ENCODE data around the gene TNFAIP8L1.

The TNFAIP8L1 gene

DNA sequence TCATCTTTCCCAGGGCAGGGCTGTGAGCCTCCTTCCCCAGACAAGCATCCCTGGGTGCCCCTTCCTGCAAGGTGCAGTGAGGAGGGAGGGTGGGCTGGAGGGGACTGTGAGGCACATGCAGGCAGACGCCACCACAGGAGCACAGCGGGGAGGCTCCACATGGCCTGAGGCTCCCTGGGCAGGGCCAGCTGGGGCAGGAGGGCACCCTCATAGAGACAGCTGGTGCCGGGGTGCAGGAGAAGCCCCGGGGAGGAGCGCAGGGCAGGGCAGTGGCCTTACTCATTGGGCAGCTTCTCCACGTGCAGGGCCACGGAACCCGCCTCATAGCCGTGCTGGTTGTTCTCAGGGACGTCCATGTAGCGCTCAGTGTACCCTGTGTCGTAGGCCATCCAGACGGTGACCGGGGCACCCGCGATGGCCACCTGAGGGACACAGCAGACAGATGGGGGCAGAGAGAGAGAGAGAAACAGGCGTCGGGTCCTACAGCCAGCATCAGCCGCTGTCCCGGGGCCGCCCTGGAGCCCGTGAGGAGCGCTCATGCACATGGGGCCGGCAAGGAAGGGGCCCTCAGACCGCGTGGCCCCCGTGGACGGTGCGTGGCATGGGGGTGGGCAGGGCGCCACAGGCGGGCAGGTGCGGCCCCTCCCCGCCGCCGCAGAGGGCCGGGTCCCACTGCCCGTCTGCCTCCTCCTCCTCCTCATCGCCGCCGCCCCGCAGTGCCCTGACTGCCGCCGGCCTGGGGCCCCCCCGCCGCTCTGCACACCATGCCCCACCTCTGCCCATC lies 43.3 kb downstream of the TNFAIP8L1 start:
- no peak for DNase-seq

DNA sequence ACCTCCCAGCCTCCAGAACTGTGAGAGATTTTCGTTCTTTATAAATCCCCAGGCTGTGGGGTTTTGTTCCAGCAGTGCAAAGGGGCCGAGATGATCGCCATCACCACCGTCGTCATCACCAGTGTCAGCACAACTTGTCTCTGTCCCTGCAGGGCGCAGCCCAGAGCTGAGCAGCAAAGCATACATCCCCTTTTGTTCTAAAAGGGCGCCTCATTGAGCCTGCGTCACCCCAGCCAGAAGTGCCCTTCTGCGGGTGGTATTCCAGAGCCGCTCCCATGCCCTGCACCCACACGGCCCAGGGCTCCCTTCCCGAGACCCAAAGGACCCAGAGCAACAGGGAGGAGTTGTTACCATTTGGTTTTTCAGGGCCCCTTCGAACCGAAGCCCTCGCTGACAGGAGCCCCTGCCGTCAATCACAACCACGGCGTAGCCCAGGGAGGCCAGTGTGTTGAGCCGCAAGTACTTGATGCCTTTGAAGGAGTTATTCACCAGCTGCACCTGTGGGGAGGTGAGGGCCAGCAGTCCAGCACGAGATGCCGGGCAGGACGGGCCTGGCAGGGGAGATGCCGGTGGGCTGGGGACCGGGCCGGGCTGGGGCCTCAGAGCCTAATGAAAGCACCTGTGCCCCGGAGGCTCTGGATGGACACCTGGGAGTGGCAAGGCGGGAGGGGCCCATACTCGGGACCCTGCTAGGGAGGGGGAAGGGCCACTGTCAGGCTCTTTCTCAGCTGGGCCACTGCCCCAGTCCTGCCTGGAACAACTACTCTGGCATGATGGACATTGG lies 45.2 kb downstream of the TNFAIP8L1 start:
- no peak for DNase-seq

DNA sequence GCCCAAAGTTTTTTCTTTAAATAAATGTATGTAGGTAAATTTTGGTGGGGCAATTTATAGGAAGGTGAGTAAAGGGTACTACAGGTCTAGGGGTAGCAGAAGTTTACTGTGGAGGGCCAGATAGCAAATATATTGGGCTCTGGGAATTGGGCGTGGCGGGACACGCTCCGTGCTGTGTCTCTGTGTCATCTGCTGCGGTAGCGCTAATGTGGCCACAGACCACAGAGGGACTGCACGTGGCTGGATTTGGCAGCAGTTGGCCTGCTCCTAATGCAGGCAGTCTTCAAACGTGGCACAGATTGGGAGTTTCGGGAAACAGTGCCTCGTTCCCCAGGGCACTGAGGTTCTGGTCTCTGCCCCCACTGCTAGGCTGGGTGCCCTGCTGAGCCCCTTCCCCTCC lies 47.4 kb downstream of the TNFAIP8L1 start:
- no peak for DNase-seq

DNA sequence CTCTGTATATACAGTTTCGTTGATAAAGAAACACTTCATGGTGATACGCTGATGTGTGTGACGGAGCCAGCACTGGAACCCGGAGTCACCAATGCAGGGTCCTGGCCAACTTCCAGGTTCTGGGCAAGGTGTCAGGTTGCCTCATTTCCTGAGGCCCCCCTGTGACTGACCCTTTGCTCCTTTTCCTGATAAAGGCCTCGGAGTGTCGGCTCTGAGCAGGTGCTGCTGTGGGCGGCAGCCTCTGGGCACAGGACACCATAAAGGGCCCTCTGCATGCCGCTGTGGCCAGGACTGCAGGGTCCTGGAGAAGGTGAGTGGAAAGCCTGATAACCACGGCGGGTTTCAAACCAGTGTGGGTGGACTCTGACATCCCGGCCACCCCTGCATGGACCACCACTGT lies 48.1 kb downstream of the TNFAIP8L1 start:
- no peak for DNase-seq

DNA sequence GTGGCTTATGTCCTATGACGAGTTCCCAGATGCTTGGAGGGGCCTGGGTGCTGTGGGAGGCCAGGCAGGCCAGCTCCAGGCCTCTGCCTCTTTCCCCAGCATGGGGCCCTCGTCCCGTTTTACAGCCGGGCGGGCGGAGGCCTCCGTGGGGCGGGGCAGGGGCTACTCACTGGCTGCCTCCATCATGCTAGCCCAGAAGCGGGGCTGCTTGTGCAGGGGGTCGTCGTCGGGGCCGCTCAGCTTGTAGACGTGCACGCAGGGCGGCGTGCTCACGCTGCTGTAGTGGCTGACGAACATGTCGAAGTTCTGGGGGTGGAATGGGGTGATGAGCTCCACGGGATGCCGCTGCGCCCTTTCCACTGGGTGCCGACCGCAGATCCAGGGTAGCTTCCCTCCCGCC lies 49.3 kb downstream of the TNFAIP8L1 start:
- DNase-seq: no peak

DNA sequence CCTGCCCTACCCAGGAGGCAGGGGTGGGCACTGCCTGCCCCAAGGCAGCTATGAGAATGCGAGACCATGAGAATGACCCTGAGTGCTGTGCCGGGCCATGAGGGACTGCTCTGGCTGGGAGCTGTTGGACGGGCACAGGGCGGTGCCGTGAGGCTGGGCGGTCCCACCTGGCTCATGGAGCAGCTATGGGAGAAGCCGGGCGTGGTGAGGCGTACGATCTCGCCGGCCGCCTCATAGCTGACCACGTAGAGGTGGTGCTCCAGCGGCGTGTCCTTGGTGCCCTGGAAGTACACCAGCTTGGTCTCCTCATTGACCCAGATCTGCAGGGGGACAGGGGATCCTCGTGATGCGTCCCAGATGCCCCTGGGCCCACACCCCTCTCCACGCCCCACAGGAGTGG lies 50.1 kb downstream of the TNFAIP8L1 start:
- DNase-seq: no peak

DNA sequence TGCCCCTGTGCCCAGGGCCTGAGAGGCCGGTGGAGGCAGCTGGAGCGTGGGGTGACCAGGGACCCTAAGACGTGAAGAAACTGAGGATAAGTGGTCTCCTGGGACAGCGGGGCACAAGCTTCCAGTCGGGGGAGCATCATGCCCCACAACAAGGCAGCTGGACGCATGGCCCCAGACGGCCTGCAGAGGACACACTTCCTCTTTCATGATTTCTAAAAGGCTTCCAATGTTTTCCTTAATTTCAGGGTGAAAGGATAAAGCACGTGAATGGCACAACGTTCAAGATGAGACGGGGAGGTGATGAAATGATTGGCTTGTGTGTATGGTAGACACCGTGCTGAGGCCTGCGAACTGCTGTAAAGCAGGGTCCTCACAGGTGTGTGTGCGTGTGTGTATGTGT lies 51.0 kb downstream of the TNFAIP8L1 start:
- DNase-seq: no peak

DNA sequence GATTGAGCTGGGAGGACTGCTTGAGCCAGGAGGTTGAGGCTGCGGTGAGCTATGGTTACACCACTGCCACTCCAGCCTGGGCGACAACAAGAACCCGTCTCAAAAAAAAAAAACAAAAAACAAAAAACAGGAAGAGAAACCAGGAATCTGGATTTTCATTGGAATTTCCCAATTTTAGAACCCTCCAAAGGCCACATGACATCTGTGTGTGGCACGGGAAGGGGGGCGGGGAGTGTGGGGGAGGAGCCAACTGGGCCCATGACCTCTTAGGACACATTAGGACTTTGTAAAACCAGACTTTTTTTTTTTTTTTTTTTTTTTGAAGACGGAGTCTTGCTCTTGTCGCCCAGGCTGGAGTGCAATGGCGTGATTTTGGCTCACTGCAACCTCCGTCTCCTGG lies 52.1 kb downstream of the TNFAIP8L1 start:
- no peak for DNase-seq

DNA sequence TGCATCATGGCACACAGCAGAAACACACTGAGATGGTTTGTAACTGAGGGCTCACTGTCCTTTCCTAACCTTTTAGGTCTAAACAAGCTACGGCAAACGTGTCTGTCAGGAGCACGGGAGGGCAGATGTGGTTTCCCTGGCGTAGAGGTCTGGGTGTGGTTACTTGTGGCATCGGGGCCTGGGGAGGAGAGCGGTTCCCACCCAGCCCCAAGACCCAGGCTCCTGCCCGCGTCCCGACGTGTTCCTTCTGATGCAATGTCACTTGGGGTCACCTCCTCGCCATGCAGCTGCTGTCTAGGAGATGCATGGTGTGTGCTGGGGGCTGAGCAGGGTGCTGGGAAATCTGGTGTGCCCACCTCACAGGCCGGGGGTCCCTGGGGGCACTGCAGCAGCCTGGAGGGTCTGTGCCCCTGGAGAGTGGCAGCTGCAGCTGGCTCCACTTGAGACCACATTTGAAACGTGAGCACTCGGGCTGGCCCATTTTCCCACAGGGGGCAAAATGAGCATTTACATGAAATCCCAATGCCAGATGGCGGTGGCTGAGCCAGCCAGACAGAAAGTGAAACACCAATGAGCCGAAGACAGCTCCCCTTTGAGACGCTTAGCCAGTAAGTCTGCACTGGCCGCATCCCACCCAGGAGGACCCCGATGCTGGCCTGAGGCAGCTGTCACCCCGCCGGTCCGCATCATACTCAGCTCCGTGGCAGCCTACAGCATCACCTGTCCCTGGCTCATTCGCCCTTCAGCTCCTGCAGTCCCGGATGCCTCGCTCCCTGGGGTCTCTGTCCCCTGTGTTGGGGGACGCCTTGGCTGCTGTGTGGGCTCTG lies 53.1 kb downstream of the TNFAIP8L1 start:
- no peak for DNase-seq

DNA sequence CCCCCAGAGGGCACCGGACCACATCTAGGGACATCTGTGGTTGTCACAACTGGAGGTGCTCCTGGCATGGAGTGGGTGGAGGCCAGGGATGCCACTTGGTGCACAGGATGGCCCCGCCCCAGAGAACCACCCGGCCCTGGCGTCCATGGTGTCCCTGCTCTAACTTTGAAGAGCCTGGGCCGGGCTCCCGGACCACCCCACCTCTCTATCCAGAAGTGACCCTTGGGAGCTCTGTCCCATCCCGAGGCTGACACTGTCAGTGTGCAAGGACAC lies 53.7 kb downstream of the TNFAIP8L1 start:
- no peak for DNase-seq

DNA sequence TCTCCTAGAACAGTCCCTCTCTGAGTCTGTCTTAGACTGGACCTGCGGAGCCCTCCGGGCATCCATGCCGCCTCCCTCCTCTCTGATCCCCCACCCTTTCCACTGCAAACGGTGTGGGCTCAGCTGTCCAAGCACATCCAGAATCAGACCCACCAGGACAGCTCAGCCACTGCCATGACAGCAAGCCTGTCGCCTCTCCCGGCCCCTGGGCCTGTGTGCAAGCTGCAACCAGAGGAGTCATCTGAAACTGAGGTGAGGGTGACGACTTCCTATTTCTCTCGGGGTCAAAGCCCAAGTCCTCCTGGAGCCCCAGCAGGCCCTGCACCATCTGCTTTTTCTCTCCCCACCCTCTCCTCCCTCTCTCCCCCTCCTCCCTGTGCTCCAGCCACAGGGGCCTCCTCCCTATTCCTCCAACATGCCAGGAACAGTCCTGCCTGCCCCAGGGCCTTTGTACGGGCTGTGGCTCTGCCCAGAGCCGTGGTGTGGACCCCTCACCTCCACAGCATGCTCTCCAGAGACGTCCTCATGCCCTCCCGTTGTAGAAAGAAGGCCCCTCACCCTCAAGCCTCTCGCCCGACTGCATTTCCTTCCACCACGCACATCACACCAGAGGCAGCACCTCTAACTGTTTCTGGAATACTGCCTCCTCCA lies 54.3 kb downstream of the TNFAIP8L1 start:
- DNase-seq: no peak

DNA sequence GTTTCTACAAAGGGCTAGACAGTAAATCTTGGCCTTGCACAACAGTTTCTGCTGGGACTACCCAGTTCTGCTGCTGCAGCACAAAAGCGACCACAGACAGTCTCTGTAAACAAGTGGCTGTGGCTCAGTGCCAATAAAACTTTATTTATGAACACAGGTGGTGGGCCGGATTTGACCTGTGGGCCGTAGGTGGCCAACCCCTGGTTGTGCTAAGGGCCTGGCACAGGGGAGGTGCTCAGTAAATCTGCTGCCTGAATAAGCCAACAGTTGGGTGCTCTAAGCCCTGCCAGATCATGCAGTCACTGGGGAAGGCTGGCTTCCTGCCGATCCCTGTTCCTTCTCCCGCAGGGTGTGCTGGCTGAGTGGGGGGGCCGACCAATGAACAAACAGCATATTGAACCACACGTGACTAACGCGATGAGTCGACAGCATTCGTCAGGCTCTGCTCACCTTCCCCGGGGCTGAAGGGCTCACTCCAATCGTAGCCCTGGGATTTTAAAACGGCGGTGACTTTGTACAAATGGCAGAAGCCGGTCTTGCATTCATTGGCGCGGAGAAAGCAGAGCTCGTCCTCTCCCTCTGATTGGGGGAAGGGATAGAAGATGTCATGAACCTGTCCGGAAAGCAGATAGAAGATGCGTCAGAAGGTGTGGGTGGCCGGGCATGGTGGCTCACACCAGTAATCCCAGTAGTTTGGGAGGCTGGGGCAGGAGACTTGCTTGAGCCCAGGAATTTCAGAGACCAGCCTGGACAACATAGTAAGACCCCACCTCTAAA lies 55.1 kb downstream of the TNFAIP8L1 start:
- peak; percentile 87 for DNase-seq

DNA sequence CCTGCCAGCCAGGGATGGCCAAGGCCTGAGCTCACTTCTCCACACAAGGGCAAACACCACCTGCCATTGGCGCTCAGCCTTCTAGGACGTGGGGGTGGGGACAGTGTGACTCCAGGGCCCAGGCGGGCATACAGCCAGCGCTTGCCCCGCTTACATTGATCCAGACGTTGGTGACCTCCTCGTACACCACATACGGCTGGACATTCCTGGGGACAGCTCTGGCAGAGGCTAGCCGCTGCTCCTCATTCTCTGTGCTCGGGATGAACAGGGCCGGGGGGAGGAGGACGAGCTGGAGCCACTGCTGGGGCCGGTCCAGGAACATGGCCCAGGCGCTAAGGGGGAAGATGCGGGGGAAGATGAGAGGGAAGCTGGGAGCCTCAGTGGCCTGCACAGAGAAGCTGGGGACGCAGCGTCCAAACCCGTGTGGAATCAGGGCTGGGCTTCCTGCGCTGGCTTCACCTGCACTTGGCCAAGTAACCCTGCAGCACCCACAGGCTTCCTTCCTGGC lies 56.0 kb downstream of the TNFAIP8L1 start:
- DNase-seq: no peak

DNA sequence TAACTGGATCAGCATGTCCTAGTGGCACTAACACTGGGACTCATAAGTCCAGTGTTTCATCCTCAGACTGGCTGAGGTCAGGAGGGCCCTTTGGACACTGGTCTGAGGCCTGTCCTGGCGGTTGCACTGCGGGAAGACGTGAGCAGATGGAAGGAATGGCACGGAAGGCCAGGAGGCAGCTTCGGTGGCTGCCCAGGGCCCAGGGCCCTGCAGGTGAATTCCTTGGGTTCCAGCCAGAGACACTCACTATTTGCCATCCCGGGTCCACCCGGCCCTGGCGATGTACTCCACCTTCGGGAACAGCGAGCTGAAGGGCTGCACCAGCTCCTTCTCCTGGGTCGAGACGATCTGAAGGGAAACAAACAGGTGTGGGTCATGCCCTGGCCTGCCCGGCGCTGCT lies 58.0 kb downstream of the TNFAIP8L1 start:
- no peak for DNase-seq

DNA sequence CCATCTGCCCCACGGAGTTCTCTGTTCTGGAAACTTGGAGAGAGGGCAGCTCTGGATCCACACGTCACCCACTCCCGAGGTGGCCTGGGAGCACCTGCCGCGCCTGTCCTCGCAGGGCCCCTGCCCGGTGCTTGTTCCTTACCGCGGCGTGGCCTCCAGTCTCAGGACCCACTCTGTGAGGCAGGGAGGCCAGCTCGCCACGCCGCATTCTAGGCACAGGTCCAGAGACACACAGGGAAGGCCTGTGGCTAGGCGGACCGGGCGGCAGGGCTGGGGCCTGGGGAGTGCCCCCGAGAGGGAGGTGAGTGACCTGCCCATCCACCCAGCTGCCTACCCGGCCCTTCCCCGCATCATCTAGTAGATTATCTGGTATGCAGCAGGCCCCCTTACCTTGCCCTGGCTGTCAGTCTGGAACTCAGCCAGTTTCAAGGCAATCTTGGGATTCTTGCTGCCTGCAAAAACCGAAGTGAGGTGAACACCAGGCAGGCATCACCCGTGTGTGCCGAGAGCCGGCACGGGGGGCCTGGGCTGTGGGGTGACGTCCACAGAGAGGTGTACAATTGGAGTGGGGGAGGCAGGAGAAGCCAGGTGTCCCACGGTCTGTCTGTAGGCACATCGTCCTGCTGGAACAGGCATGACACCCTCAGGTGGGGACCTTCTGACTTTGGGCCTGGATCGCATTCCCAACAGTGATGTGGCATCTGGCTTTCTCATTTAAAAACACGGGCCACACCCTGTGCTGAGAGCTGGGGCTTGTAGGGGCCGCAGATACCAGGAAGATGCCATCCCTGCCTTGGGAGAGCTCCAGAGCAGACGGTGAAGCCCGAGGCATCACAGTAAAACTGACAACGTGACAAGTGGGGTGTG lies 60.7 kb downstream of the TNFAIP8L1 start:
- DNase-seq: no peak

DNA sequence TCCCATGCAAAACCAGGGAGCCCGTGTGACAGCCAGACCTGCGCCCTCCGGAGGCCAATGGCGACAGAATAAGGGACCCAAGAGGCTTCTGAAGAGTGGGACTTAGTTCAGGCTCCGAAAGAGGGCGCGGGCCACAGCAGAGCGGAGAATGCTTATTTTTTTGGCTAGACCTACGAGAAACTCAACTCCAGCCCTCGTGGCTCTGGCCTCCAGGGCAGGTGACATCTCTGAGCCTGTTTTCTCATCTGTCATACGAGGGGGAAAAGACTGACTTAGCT lies 61.3 kb downstream of the TNFAIP8L1 start:
- DNase-seq: no peak

DNA sequence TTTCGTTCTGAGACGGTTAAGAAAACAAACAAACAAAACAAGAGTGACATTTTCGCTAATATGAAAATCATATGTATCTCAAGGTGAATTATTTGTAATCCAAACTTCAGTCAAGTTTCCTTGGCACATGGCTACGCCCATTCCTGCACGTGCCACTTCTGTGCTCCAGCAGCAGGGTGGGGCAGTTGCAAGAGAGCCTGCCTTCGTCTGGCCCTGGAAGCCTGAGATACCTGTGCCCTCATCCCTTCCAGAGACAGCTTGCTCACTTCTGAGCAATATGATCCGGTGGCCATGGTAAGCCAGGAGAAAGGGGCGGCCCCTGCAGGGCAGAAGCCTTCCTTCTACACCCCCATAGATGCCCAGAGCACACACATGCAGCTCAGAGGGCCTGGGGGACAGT lies 62.2 kb downstream of the TNFAIP8L1 start:
- no peak for DNase-seq

DNA sequence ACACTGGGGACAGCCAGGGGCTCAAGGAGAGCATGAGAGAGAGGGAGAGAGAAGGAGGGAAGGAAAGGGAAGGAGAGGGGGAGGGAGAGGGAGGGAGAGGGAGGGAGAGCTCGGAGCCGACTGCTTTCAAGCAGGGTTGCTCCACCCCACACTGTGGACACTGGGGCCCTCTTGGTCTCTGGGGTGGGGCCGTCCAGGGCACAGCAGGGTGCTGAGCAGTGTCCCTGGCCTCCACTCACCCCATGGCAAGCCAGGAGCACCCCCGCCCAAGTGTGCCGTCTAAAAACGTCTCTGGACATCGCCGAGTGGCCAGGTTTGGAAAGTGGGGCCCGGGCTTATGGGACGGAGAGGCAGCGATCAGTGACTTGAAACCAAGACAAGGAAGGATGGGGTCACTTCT lies 63.4 kb downstream of the TNFAIP8L1 start:
- no peak for DNase-seq

DNA sequence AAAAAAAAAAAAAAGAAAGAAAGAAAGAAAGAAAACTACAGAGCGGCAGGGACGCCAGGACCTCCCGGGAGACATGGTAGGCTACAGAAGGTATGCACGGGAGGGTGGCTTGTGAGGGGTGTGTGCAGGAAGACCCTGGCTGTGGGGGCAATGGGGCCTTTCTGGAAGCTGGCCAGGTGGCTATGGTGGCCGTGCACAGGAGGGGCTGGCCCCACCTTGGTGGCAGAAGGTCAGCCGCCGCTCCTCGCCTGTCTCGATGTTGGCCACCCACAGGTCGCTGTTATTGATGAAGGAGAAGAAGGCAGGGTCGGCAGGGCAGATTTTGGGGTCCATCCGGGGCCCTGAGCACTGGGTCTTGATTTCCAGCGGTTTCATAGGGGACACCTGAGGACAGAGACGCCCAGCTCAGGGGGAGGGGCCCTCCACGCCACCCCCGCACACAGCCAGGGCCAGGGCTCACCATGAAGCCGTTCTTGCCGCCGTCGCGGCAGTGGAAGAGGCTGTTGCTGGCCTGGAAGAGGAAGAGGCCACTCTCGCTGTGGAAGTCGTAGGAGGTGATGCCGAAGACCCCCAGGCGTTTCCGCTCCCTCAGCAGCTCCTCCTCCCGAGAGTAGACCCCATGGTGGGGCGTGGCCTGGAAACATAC lies 64.5 kb downstream of the TNFAIP8L1 start:
- no peak for DNase-seq

DNA sequence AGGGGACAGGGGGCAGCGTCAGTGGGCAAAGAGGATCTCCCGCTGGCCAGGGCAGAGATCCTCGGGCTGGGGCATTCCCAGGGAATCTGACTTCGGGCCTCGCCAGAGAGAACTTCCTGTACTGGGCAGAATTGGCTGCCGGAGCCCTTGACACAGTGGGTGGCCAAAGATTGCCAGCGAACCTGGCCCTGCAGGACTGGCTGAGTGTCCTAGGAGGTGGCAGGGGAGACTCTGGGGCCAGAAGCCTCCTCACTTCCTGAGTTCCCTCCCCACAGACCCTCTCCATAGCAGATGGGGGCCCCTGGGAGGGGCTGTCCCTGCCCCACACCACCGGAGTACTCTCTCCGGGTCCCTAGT lies 65.0 kb downstream of the TNFAIP8L1 start:
- DNase-seq: no peak
